Natural killer cell (primary cell): Measurements from ENCODE around the gene CSNK1D. TPM values are rescaled to one million over a fixed set of nuclear protein-coding genes. Genes with fewer than 3 reads are reported as not detected.

Experiments
- ATAC-seq, 3 donors: fragments of 150-1000 bp in 2 of 3; fragments of 200-7000 bp in 1 of 3; cut with Tn5 transposase; 1 replicate in 1 of 3; 2 replicates in 2 of 3; pipeline ENCODE4 v1.10.0; 2021; ENCODE audit warnings: mild to moderate bottlenecking in 2 of 3, moderate library complexity in 2 of 3
- DNase-seq, 2 donors: peaks; one replicate each; pipeline versions ENCODE4 v3.0.0 to v3.0.0-alpha.2; 2013 to 2021; ENCODE audit warnings: mixed read lengths in 1 of 2
- H3K27ac ChIP-seq: one replicate; pipeline ENCODE4 v1.5.1; 2013; ENCODE audit warnings: mild to moderate bottlenecking, low read length
- H3K27me3 ChIP-seq: one replicate; pipeline ENCODE4 v1.6.1; 2013; ENCODE audit warnings: low read length; ENCODE audit not compliant: control insufficient read depth, insufficient read depth
- H3K36me3 ChIP-seq: one replicate; pipeline ENCODE4 v1.6.1; 2013; ENCODE audit warnings: low read length; ENCODE audit not compliant: control insufficient read depth, insufficient read depth
- H3K4me1 ChIP-seq: one replicate; pipeline ENCODE4 v1.6.1; 2013; ENCODE audit warnings: low read length; ENCODE audit not compliant: control insufficient read depth, insufficient read depth
- H3K4me3 ChIP-seq: one replicate; pipeline ENCODE4 v1.5.1; 2013; ENCODE audit warnings: low read length
- H3K9me3 ChIP-seq: one replicate; pipeline ENCODE4 v1.6.1; 2013; ENCODE audit warnings: low read length; ENCODE audit not compliant: control insufficient read depth, insufficient read depth
- H3K27ac Mint-ChIP-seq, 2 donors: one replicate each; pipeline ENCODE4 v1.8.0; 2022; ENCODE audit warnings: mild to moderate bottlenecking in 2 of 2, mixed read lengths in 2 of 2, moderate library complexity in 1 of 2
- H3K27me3 Mint-ChIP-seq, 2 donors: one replicate each; pipeline ENCODE4 v1.8.0; 2022; ENCODE audit warnings: low read depth in 2 of 2, mixed read lengths in 2 of 2
- H3K36me3 Mint-ChIP-seq: one replicate; pipeline ENCODE4 v1.8.0; 2022; ENCODE audit warnings: mixed read lengths
- H3K4me1 Mint-ChIP-seq, 2 donors: one replicate each; pipeline ENCODE4 v1.8.0; 2022; ENCODE audit warnings: mixed read lengths in 2 of 2
- H3K4me3 Mint-ChIP-seq: one replicate; pipeline ENCODE4 v1.8.0; 2022; ENCODE audit warnings: mild to moderate bottlenecking, moderate library complexity, mixed read lengths
- H3K9me3 Mint-ChIP-seq, 2 donors: one replicate each; pipeline ENCODE4 v1.8.0; 2022; ENCODE audit warnings: mixed read lengths in 2 of 2
- CTCF ChIP-seq: fragments of 200-600 bp; IDR thresholded peaks from one replicate; pipeline ENCODE4 v1.8.0; 2022; ENCODE audit warnings: antibody characterized with exemption
- WGBS: methylation state at CpG from one replicate; pipeline ENCODE4 v1.1.7; 2013; ENCODE audit warnings: missing lambda C conversion rate; ENCODE audit not compliant: insufficient coverage; 5-methylcytosine and 5-hydroxymethylcytosine counted together
- intact Hi-C: fragments of 100-400 bp; cut with micrococcal nuclease; formaldehyde crosslinking; loops from one replicate; pipeline ENCODE4 v1.14.2; 2022
- total RNA-seq, 4 donors: library from RNA; stranded (reverse); fragments of 120-200 nt in 1 of 4; gene quantifications; one replicate each; pipeline versions ENCODE4 v1.2.3 to v1.2.4, GENCODE V29; 2013 to 2022

CSNK1D gene
- total RNA-seq, 3 donors from 2014 or later (not counting 1 experiment from before 2014, with no cell fraction given), result 423 to 475 (median 468) TPM

DNA sequence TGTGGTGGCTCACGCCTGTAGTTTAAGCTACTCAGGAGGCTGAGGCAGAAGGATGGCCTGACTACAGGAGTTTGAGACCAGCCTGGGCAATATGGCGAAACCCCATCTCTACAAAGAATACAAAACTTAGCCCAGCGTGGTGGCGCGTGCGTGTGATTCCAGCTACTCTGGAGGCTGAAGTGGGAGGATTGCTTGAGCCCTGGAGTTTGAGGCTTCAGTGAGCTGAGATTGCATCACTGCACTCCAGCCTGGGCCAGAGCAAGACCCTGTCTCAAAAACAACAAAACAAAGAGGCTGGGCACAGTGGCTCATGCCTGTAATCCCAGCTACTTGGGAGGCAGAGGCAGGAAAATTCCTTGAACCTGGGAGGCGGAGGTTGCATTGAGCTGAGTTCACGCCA, 7.0 kb upstream of the CSNK1D start:
- intact Hi-C loops, result no loop called here
- Mint-ChIP-seq H3K9me3 (no peaks in the 10 kb centered on the region), H3K4me3 (peak overlapping the region; percentile 40), H3K36me3 (no peaks in the 10 kb centered on the region), H3K27ac (peak overlapping the region in 1 of 2 donors; percentile 39), H3K4me1 (peaks cover 13 to 19% of the 10 kb centered on the region in 2 donors), H3K27me3 (no peaks in the 10 kb centered on the region)
- no peak overlapping the region for H3K4me3 ChIP-seq
- no peak for TF ChIP-seq CTCF
- no peak overlapping the region for H3K27ac ChIP-seq
- no peak for DNase-seq
- no peaks in the 10 kb centered on the region for H3K9me3 ChIP-seq
- H3K36me3 ChIP-seq, result no peaks in the 10 kb centered on the region
- no peaks in the 10 kb centered on the region for H3K27me3 ChIP-seq
- WGBS, result 90% methylated on average over 8 of the region's 8 CpGs
- ATAC-seq, result no peak
- peaks cover 45% of the 10 kb centered on the region for H3K4me1 ChIP-seq

DNA sequence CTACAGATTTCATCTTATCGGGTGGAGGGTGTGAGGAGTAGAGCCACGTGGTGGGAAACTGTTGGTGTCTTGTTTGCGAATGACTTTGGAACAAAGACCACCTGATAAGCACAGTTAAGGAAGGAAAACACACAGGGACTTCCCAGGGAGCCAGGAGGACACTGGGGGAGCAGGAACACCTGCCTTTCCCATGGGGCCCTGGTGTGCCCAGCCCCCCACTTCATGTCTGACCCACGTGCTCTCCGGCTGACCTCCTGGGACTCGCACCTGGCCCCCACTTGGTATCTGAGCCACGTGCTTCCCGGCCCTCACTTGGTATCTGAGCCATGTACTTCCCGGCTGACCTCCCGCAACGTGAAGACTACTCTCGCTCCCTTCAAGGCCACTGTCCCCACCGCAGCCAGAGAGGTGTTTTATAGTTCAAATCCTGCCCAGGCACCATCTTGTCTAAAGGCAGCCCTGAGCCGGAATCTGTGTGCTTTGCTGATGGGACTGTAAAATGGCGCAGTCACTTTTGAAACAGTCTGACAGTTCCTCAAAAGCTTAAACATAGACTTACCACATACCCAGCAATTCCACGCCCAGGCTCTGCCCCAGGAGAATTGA, 5.4 kb upstream of the CSNK1D start:
- 93% methylated on average over 15 of the region's 16 CpGs for WGBS
- H3K4me3 Mint-ChIP-seq, result no peak overlapping the region
- DNase-seq (no peak), ATAC-seq (no peak)
- no peak overlapping the region for H3K27ac ChIP-seq
- H3K27me3 Mint-ChIP-seq, result no peaks in the 10 kb centered on the region
- no peaks in the 10 kb centered on the region for H3K27me3 ChIP-seq
- peaks cover 13 to 19% of the 10 kb centered on the region in 2 donors for H3K4me1 Mint-ChIP-seq
- intact Hi-C loops, result no loop called here
- no peaks in the 10 kb centered on the region for H3K9me3 Mint-ChIP-seq
- H3K36me3 Mint-ChIP-seq, result no peaks in the 10 kb centered on the region
- peaks cover 50% of the 10 kb centered on the region for H3K4me1 ChIP-seq
- H3K27ac Mint-ChIP-seq, result no peak overlapping the region
- no peaks in the 10 kb centered on the region for H3K9me3 ChIP-seq
- no peak overlapping the region for H3K4me3 ChIP-seq
- TF ChIP-seq CTCF, result no peak
- H3K36me3 ChIP-seq, result no peaks in the 10 kb centered on the region

DNA sequence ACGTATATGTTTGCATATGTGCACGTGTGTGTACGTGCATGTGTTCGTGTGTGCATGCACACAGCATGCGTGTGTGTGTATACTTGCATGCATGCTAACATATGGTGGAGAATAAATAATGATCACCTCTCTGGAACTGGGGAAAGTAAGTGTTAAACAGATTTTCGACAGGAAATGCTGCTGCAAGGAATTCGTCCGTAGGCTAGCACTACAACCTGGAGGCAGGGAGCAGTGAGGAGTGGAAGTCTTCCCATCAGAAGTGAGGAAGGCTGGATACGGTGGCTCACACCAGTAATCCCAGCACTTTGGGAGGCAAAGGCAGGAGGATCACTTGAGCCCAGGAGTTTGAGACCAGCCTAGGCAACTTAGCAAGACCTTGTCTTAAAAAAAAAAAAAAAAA, 4.8 kb upstream of the CSNK1D start:
- no peak overlapping the region for H3K4me3 ChIP-seq
- DNase-seq (no peak), ATAC-seq (no peak)
- Mint-ChIP-seq H3K4me1 (peaks cover 13 to 21% of the 10 kb centered on the region in 2 donors), H3K27ac (no peak overlapping the region), H3K27me3 (no peaks in the 10 kb centered on the region), H3K9me3 (no peaks in the 10 kb centered on the region), H3K4me3 (no peak overlapping the region), H3K36me3 (no peaks in the 10 kb centered on the region)
- WGBS, result 93% methylated on average over 9 of the region's 9 CpGs
- no peaks in the 10 kb centered on the region for H3K27me3 ChIP-seq
- no peaks in the 10 kb centered on the region for H3K36me3 ChIP-seq
- intact Hi-C loops, result no loop called here
- peaks cover 47% of the 10 kb centered on the region for H3K4me1 ChIP-seq
- H3K27ac ChIP-seq, result no peak overlapping the region
- TF ChIP-seq CTCF, result no peak
- no peaks in the 10 kb centered on the region for H3K9me3 ChIP-seq

- Mint-ChIP-seq H3K36me3 (no peaks in the 10 kb centered on the region), H3K9me3 (no peaks in the 10 kb centered on the region), H3K27me3 (no peaks in the 10 kb centered on the region), H3K4me3 (no peak overlapping the region), H3K4me1 (peaks cover 13 to 19% of the 10 kb centered on the region in 2 donors), H3K27ac (no peak overlapping the region)
- WGBS, result 93% methylated on average over 12 of the region's 12 CpGs
- ATAC-seq (no peak), DNase-seq (no peak)
- no peak for TF ChIP-seq CTCF
- Histone ChIP-seq H3K9me3 (no peaks in the 10 kb centered on the region), H3K4me1 (peaks cover 43% of the 10 kb centered on the region), H3K36me3 (no peaks in the 10 kb centered on the region), H3K27me3 (no peaks in the 10 kb centered on the region), H3K27ac (no peak overlapping the region), H3K4me3 (no peak overlapping the region)
- intact Hi-C loops, result no loop called here
Observed at GRCh38 chr17:82277851-82278250, 4.4 kb upstream of the CSNK1D start.
